Caki2 (cell line): Measurements from ENCODE around the gene ACOT2. TPM values are rescaled to one million over a fixed set of nuclear protein-coding genes. Genes with fewer than 3 reads are reported as not detected.
"Not testable (repeated sequence)": the region's sequence is repeated elsewhere in the genome, so short reads cannot be mapped to it uniquely, and the experiment has no call there.

ENCODE experiments used
- DNase-seq: peaks from one replicate; pipeline ENCODE4 v3.0.0-alpha.2; 2015; ENCODE audit warnings: low read depth
- in situ Hi-C: cut with HindIII; loops from 2 replicates; pipeline ENCODE4 v1.10.0; 2016; ENCODE audit warnings: low sequenced_read_pairs, low pct_unique_long_range_greater_than_20kb, mixed read lengths
- total RNA-seq: library from RNA; depleted of rRNA; stranded (reverse); fragments of >200 nt; shearing (Covaris generic); gene quantifications from 2 replicates; pipeline ENCODE4 v1.2.3, GENCODE V29; 2014; ENCODE audit warnings: low replicate concordance

The ACOT2 gene
- total RNA-seq, 1 experiment from 2014 or later, result 75.9 TPM

DNA sequence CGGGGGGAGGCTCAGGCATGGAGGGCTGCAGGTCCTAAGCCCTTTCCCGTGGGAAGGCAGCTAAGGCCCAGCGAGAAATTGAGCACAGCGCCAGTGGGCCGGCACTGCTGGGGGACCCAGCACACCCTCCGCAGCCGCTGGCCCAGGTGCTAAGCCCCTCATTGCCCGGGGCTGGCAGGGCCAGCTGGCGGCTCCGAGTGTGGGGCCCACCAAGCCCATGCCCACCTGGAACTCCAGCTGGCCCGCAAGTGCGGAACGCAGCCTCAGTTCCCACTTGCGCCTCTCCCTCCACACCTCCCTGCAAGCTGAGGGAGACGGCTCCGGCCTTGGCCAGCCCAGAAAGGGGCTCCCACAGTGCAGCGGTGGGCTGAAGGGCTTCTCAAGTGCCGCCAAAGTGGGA, 2.6 kb upstream of the ACOT2 start:
- DNase-seq, in situ Hi-C loops: not testable (repeated sequence)

DNA sequence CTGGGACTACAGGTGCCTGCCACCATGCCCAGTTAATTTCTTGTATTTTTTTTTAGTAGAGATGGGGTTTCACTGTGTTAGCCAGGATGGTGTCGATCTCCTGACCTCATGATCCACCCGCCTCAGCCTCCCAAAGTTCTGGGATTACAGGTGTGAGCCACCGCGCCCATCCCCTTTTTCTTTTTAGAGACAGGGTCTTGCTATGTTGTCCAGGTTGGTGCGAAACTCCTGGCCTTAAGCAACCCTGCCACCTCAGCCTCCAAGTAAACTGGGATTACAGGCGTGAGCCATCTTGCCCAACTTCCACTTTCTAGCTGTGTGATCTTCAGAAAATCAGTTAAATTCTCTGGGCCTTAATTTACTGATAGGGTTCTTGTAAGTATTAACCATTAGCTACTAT, 2.1 kb upstream of the ACOT2 start:
- in situ Hi-C loops, DNase-seq: not testable (repeated sequence)

DNA sequence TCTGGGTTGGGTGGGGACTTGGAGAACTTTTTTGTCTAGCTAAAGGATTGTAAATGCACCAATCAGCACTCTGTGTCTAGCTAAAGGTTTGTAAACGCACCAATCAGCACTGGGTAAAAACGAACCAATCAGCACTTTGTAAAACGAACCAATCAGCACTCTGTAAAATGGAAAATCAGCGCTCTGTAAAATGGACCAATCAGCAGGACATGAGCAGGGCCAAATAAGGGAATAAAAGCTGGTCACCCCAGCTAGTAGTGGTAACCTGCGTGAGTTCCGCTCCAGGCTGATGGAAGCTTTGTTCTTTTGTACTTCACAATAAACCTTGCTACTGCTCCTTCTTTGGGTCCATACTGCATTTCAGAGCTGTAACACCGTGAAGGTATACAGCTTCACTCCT, 1.7 kb upstream of the ACOT2 start:
- DNase-seq, result no peak
- in situ Hi-C loops, result no loop called here

DNA sequence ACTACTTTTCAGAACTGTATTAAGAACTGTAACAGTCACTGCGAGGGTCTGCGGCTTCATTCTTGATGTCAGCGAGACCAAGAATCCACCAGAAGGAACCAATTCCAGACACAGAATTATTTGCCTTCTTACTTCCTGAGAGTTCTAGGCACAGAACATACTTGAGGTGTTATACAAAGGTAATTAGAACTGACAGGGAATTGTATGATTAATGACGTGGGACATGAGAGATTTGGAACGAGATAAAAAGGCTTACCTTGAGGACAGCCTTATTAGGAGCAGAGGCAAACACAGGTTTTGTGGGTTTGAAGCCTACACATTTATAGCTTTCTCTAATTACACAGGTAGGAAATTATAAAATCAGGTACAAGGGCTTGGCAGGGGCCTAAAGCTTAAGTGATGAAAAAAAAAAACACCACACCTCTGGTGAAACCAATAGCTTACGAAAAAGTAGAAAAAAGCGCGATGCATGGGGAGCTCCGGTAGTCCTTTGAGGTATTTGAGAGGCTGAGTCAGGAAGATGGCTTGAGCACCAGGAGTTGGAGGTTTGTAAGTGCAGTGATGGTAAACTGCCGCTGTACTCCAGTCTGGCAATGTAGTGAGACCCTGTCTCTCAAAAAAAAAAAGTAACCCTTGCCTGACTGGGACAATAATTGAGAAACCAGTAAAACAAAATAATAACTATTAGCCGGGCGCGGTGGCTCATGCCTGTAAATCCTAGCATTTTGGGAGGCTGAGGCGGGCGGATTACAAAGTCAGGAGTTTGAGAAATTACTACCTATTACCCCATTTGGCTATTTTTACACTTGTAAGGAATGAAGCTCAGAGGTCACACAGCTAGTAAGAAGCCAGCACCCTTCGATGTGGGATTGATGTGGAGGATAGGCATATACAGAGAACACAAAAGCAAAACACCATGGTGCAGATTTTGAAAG, 795 bp upstream of the ACOT2 start:
- in situ Hi-C loops, result no loop called here
- DNase-seq, result no peak

DNA sequence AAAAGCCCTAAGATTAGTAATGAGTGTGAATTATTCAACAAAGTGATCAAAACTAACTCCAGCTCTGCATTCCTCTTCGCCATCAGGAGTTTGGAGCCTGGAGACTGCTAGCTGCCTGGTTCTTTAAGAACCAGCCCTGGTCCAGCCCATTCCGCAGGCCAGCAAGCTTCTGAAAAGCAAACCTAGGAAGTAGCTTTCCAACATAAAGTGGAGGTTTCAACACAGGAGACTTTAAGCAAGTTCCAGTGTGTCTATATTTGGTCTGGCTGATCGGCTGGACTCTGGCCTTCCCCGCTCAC, 178 bp upstream of the ACOT2 start:
- DNase-seq, in situ Hi-C loops: not testable (repeated sequence)

DNA sequence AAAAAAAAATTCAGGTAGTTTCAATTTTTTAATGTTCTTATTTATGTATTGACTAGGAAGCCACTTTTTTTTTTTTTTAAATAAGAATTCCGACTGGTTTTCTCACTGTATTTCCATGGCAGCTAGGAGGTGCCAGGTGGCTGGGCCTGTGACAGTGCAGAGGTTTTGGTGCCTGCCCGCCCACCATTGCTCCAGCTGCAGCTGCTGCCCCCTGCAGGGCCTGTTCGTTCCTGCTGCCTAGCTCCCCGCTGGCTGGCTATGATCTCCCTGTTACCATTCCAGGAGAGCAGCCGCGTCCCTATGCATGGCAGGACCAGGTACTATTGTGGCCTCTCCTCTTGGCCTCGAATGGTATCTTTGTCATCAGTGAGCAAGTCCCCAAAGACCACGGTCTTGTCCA, 1.9 kb downstream of the ACOT2 start:
- in situ Hi-C loops, result not testable (repeated sequence)
- peak; percentile 43 for DNase-seq

DNA sequence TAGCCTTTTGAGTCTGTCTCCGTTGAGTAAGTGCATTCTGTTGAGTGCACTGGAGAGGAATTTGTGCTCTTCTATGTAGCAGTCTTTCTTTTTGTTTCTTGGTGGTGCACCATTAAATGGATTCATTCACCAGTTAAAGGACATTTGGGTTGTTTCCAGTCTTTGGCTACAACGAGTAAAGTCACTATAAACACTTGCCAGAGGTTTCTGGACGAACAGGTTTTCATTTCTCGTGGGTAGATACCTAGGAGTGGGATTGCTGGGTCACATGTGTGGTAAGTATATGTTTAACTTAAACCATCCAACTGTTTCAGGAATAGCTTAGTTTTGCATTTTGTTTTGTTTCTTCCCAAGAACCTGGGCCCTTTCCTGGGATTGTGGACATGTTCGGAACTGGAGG, 4.0 kb downstream of the ACOT2 start:
- in situ Hi-C loops, DNase-seq: not testable (repeated sequence)

DNA sequence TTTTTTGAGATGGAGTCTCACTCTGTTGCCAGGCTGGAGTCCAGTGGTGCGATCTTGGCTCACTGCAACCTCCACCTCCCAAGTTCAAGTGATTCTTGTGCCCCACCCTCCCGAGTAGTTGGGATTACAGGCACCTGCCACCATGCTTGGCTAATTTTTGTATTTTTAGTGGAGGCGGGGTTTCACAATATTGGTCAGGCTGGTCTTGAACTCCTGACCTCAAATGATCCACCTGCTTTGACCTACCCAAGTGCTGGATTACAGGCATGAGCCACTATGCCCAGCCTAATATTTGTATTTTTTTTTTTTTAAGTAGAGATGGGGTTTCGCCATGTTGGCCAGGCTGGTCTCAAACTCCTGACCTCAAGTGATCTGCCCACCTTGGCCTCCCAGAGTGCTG, 4.7 kb downstream of the ACOT2 start:
- in situ Hi-C loops, result not testable (repeated sequence)

DNA sequence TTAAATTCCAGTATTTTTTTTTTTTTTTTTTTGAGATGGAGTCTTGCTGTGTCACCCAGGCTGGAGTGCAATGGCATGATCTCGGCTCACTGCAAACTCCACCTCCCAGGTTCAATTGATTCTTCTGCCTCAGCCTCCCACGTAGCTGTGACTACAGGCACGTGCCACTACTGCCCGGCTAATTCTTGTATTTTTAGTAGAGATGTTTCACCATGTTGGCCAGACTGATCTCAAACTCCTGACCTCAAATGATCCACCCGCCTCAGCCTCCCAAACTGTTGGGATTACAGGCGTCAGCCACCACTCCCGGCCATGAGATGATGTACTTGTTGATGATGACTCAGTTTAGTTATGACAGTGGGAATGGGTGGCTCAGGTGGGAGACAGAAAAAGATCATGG, 5.2 kb downstream of the ACOT2 start:
- DNase-seq, in situ Hi-C loops: not testable (repeated sequence)

More for the DNA sequence above, 4.7 kb downstream of the ACOT2 start:
- not testable (repeated sequence) for DNase-seq

DNA sequence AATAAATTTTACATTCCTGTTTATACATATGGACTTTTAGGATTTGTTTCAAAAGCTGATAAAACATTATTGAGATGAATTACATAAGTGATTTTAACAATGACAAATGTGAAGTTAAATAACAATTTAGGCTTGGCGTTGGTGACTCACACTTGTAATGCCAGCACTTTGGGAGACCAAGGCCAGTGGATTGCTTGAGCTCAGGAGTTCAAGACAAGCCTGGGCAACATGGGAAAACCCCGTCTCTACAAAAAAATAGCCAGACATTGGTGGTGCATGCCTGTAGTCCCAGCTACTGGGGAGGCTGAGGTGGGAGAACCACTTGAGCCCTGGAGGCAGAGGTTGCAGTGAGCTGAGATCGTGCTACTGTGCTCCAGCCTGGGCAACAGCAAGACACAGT, 7.4 kb downstream of the ACOT2 start:
- no peak for DNase-seq
- in situ Hi-C loops, result no loop called here

DNA sequence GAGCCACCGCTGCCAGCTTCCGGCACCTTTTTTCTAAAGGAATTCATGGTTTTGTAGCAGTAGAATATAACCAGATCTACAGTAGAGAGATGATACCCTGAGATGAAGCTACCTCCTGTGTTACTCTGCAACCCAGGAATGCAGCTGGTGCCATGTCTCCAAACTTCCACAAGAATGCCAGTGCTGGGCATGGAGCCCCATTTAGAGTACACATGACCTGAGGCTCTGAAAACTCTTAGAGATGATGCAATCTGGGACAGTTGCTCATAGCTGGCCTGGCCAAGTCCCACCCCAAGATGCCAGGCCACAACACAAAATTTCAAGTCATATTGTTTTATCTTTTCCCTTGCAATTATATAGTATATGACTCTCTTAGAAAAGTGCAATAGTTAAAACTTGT, 8.2 kb downstream of the ACOT2 start:
- in situ Hi-C loops, DNase-seq: not testable (repeated sequence)

DNA sequence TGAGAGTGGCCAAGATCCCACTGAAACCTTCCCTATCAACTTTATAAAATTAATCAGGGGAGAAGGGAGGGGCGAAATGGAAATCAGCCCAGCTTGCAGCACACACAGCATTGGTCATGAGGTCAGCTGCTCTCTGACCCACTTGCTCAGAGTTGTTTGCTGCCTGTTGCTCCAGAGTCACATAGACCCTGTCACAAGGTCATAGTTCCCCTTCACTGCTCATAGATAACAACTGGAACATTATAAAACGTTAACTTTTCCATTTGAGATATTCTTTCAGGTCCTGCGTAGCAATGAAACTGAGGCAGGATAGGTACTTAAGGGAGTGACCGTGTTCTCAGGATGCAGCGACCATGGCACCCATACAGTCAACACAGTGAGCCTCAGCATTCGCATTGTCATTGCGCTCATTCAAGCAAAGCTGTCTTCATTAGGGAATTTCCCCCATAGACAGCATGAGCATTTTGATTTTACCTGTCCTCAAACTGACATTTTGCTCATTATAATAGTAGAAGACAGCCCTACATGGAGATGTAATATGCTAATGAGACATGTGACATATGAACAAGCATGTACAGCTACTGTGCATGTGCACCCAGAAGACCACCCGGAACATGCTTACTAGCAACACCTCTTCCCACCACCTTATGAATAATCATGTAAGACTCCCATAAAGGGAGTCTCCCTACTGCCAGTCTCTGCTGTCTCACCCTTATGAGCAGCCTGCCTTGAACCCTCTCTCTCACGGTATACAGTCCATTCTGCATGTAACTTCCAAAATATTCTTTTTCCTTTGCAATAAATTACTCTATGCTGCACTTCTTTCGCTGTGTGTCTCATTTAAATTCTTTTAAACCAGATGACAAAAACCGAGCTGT, 13.3 kb downstream of the ACOT2 start:
- DNase-seq, result peak; percentile 69
- in situ Hi-C loops, result not testable (repeated sequence)

DNA sequence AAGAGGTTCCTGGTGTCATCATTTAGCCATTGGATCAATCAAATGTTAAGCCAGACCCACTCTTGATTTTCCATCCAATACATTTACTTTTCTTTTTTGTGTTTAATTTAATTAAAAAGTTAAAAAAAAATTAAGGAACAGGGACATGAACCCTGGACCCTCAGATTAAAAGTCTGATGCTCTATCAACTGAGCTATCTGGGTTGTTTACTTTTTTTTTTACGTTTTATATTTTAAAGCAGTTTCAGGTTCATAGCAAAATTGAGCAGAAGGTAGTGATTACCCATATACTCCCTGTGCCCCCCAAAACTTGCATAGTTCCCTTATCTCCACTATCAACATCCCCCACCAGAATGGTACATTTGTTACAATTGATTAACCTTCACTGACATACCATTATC, 19.7 kb downstream of the ACOT2 start:
- DNase-seq, result no peak
- in situ Hi-C loops, result no loop called here

DNA sequence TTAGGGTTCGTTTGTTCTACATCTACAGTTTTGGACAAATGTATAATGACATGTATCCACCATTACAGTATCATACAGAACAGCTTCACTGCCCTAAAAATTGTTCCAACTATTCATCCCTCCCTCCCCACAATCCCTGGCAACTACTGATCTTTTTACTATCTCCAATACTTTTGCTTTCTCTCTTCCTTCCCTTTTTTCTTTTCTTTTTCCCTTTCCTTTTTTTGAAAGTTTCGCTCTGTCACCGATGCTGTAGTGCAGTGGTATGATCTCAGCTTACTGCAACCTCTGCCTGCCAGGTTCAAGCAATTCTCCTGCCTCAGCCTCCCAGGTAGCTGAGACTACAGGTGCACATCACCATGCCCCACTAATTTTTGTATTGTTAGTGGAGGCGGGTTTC, 20.1 kb downstream of the ACOT2 start:
- no peak for DNase-seq
- in situ Hi-C loops, result no loop called here

DNA sequence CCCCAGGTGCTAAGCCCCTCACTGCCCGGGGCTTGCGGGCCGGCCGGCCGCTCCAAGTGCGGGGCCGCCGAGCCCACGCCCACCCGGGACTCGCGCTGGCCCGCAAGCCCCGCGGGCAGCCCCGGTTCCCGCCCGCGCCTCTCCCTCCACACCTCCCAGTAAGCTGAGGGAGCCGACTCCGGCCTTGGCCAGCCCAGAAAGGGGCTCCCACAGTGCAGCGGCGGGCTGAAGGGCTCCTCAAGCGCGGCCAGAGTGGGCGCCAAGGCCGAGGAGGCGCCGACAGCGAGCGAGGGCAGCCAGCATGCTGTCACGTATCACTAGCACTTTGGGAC, 21.6 kb downstream of the ACOT2 start:
- DNase-seq, in situ Hi-C loops: not testable (repeated sequence)

DNA sequence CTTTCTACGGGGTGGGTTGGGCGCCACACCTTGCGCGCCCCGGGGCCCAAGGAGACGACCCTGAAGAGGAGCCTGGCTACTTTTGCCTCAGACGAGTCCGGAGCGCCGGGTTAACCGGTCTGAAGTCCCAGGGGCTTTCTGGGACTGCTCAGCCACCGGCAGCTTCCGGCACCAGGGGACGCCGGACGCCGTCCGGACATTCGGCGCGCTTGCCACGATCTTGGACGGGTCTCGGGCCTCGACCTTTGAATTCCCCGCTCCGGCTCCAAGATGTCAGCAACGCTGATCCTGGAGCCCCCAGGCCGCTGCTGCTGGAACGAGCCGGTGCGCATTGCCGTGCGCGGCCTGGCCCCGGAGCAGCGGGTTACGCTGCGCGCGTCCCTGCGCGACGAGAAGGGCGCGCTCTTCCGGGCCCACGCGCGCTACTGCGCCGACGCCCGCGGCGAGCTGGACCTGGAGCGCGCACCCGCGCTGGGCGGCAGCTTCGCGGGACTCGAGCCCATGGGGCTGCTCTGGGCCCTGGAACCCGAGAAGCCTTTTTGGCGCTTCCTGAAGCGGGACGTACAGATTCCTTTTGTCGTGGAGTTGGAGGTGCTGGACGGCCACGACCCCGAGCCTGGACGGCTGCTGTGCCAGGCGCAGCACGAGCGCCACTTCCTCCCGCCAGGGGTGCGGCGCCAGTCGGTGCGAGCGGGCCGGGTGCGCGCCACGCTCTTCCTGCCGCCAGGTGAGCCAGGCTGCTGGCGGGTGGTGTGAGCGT, 22.9 kb downstream of the ACOT2 start, which contains the start of gene ACOT4:
Gene ACOT4, plus strand, starts transcription at position 184 of the 760 bp plus-strand sequence. Its CDS starts 87 bp downstream, at position 271.
- DNase-seq, result no peak
- in situ Hi-C loops, result no loop called here

DNA sequence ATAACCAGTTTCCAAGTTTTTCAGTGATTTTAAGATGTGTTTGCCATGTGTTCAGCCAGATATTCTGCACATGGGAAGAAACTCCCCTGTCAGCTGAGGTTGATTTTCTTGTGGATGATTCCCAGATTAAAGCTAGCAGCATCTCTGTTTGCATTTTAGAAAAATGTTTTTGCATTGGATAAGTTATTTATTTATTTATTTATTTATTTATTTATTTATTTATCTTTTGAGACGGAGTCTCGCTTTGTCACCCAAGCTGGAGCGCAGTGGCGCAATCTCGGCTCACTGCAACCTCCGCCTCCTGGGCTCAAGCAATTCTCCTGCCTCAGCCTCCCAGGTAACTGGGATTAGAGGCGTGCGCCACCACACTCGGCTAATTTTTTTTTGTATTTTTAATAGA, 25.5 kb downstream of the ACOT2 start:
- in situ Hi-C loops, result no loop called here
- DNase-seq, result no peak

DNA sequence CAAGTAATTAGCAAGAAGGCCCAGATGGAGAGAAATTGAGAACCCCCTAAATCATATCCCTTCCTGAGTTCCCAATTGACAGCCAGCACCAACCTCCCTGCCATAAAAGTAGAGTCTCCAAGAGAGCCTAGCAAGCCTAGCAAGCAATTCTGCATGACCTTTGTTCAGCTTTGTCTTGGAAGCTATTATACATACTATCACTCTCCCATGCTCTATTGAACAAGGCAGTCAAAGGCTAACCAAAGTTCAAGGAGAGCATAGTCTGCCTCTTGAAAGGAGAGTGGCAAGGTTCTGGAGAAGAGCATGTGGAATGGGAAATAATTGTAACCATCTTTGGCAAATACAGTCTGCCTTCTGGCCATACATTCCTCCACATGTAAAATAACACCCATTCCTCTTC, 30.5 kb downstream of the ACOT2 start:
- DNase-seq, result no peak
- in situ Hi-C loops, result no loop called here

DNA sequence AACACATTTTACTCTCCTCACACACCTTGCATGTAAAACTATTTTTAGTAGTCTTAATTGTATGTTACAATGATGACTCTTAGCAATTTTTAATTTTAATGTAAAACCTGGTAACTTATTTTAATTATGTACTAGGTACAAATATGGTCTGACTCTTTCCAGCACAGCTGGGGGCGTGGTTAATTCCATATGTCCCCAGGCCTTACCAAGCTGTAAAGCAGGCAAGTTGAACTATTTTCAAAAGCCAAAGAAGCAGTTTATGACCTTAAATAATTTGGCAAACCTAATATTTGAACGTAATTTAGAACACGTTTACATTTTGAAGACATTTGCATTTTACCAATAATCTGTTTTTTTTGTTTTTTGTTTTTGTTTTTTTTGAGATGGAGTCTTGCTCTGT, 34.0 kb downstream of the ACOT2 start:
- DNase-seq, result no peak
- in situ Hi-C loops, result no loop called here
